ENCODE results near the gene DIAPH1. TPM values are rescaled to one million over a fixed set of nuclear protein-coding genes. Genes with fewer than 3 reads are reported as not detected.

DIAPH1 gene
- total RNA-seq, 1 experiment from 2014 or later = 117 TPM

DNA sequence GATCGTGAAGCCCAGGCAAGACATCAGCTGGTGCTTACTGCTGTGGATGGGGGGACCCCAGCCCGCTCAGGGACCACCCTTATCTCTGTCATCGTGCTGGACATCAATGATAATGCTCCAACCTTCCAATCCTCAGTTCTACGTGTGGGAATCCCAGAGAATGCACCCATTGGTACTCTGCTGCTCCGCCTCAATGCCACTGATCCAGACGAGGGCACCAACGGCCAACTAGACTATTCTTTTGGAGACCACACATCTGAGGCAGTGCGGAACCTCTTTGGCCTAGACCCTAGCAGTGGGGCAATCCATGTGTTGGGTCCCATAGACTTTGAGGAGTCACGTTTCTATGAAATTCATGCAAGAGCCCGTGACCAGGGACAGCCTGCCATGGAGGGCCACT lies 129.0 kb downstream of the DIAPH1 start:
- H3K36me3 Mint-ChIP-seq (ENCODE audit: insufficient read depth in 1 of 3, low read depth in 3 of 3) = peaks cover 16 to 22% (median 16%) of the 10 kb centered on the region in 3 experiments; a peak in 6 of 7 replicates
- peaks cover 12% of the 10 kb centered on the region; the same call in 1 of the 2 replicates for H3K27me3 ChIP-seq (ENCODE audit: insufficient read depth, low read length)

More for the DNA sequence above, 129.0 kb downstream of the DIAPH1 start:
- Histone ChIP-seq H2AFZ (ENCODE audit: low read length) (no peak overlapping the region), H3K9me3 (ENCODE audit: control insufficient read depth, low read depth, low read length) (no peaks in the 10 kb centered on the region), H3K56ac (ENCODE audit: insufficient read length, low read depth, low read length) (no peak overlapping the region), H2BK120ac (ENCODE audit: low read depth, low read length, poor library complexity, severe bottlenecking) (no peak overlapping the region), H4K5ac (ENCODE audit: insufficient read length, low read depth, low read length) (no peak overlapping the region), H3K18ac (ENCODE audit: insufficient read length, low read depth, low read length) (no peak overlapping the region), H3K23me2 (ENCODE audit: insufficient read length, low read depth, low read length, poor library complexity, severe bottlenecking) (peaks cover 20% of the 10 kb centered on the region), H3T11ph (ENCODE audit: low read length) (no peak overlapping the region), H3K4me2 (ENCODE audit: insufficient read depth, insufficient read length, low read length) (no peak overlapping the region), H3K9ac (ENCODE audit: extremely low read depth, insufficient read length, low read length) (no peak overlapping the region), H3K79me2 (ENCODE audit: insufficient read depth, low read length) (no peaks in the 10 kb centered on the region; the same call in 1 of the 2 replicates), H4K20me1 (ENCODE audit: control insufficient read depth, insufficient read depth, insufficient read length) (no peaks in the 10 kb centered on the region), H3K23ac (ENCODE audit: insufficient read length, low read depth, low read length) (no peak overlapping the region), H2AK5ac (ENCODE audit: insufficient read length, low read length) (no peak overlapping the region), H2BK15ac (ENCODE audit: low read depth, low read length) (no peak overlapping the region), H2BK20ac (ENCODE audit: low read depth, low read length, poor library complexity, severe bottlenecking) (no peak overlapping the region), H3K27ac (ENCODE audit: insufficient read length, low read depth, low read length) (no peak overlapping the region), H4K8ac (replicated peaks; ENCODE audit: insufficient read length, low read depth, low read length) (no peak overlapping the region), H3K79me1 (ENCODE audit: insufficient read depth, low read depth, low read length, poor library complexity, severe bottlenecking) (no peaks in the 10 kb centered on the region), H4K91ac (ENCODE audit: insufficient read length, low read depth, low read length) (no peak overlapping the region), H2BK5ac (ENCODE audit: insufficient read length, low read length) (no peak overlapping the region), H3K4ac (ENCODE audit: low read depth, low read length) (no peak overlapping the region), H3K4me1 (ENCODE audit: insufficient read depth, low read length) (peaks cover 8% of the 10 kb centered on the region), H2BK12ac (ENCODE audit: insufficient read length, low read depth, low read length) (no peak overlapping the region), H3K14ac (ENCODE audit: insufficient read depth, low read length) (no peak overlapping the region)
- Mint-ChIP-seq H3K27me3 (ENCODE audit: low read depth) (peaks cover 23% of the 10 kb centered on the region), H3K27ac (no peak overlapping the region; a peak in 1 of 7 replicates), H3K4me3 (no peak overlapping the region), H3K4me1 (peaks cover 29 to 33% of the 10 kb centered on the region in 2 experiments), H3K9me3 (no peaks in the 10 kb centered on the region)
- WGBS (ENCODE audit: extremely low coverage, insufficient read length, low lambda C conversion rate) = no CpG with 5 or more reads among the region's 10 CpGs
- TF ChIP-seq, protein P1, sequence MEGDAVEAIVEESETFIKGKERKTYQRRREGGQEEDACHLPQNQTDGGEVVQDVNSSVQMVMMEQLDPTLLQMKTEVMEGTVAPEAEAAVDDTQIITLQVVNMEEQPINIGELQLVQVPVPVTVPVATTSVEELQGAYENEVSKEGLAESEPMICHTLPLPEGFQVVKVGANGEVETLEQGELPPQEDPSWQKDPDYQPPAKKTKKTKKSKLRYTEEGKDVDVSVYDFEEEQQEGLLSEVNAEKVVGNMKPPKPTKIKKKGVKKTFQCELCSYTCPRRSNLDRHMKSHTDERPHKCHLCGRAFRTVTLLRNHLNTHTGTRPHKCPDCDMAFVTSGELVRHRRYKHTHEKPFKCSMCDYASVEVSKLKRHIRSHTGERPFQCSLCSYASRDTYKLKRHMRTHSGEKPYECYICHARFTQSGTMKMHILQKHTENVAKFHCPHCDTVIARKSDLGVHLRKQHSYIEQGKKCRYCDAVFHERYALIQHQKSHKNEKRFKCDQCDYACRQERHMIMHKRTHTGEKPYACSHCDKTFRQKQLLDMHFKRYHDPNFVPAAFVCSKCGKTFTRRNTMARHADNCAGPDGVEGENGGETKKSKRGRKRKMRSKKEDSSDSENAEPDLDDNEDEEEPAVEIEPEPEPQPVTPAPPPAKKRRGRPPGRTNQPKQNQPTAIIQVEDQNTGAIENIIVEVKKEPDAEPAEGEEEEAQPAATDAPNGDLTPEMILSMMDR (conservative IDR thresholded peaks at IDR 0.05) = no peak
- no peak for DNase-seq

Measured in H9 (cell line).